ENCODE results near the gene MON1A. TPM values are rescaled to one million over a fixed set of nuclear protein-coding genes. Genes with fewer than 3 reads are reported as not detected.
A peak's percentile ranks its signal among the peaks of the same experiment; 100 is the strongest.

MON1A gene
- total RNA-seq, 1 experiment from 2014 or later = 9.0 TPM

GRCh38 chr3:49912881-49913281 lies 16.7 kb downstream of the MON1A start:
- Histone ChIP-seq H3K79me2 (ENCODE audit: insufficient read depth, low read length) (no peaks in the 10 kb centered on the region), H3K9me2 (ENCODE audit: insufficient read depth) (no peaks in the 10 kb centered on the region), H2AFZ (ENCODE audit: low read depth, low read length, poor library complexity, severe bottlenecking) (no peak overlapping the region), H3K9ac (ENCODE audit: low read length) (no peak overlapping the region), H3K9me3 (ENCODE audit: control insufficient read depth in 1 of 2, insufficient read depth in 1 of 2, low read depth in 1 of 2, low read length in 2 of 2) (no peaks in the 10 kb centered on the region), H4K20me1 (ENCODE audit: insufficient read depth) (no peaks in the 10 kb centered on the region), H3K27me3 (ENCODE audit: insufficient read depth, low read length) (no peaks in the 10 kb centered on the region), H3K4me2 (ENCODE audit: low read length) (no peak overlapping the region), H3K27ac (ENCODE audit: low read depth, low read length) (no peak overlapping the region), H3K36me3 (ENCODE audit: control insufficient read depth in 1 of 2, insufficient read depth in 2 of 2, low read length in 2 of 2) (0 out of 4 replicates have a peak, but pooled peaks cover 0 to 6% of the 10 kb centered on the region in 2 experiments), H3K4me1 (ENCODE audit: control insufficient read depth in 1 of 2, insufficient read depth in 2 of 2, low read length in 2 of 2) (no peaks in the 10 kb centered on the region), H3K4me3 (replicated peaks in 1 of 2; ENCODE audit: low read depth in 1 of 2, low read length in 2 of 2) (no peak overlapping the region)
- 0 out of 2 replicates have a peak, but pooled peaks have one; percentile 40 for ATAC-seq
- no TSS peak for BruUV-seq (replicated peaks)
- RAD21 ChIA-PET (ENCODE audit: low non-redundant PET in 1 of 2, low total read pairs in 2 of 2, uncharacterized antibody in 2 of 2, unreplicated experiment in 2 of 2) = no interaction called here
- DNase-seq (ENCODE audit: low read depth, low spot score) = no peak
- no peak for TF ChIP-seq CTCF (IDR thresholded peaks at IDR 0.05 in 2 of 3, conservative IDR thresholded peaks at IDR 0.05 in 1 of 3; ENCODE audit: borderline replicate concordance in 1 of 3, insufficient read depth in 1 of 3, low read depth in 2 of 3, low read length in 2 of 3)
- TF ChIP-seq ATF3 (IDR thresholded peaks at IDR 0.05) = no peak
- no peak for TF ChIP-seq YY1 (IDR thresholded peaks at IDR 0.05; ENCODE audit: extremely low read depth, insufficient replicate concordance, low read depth, low read length)
- TF ChIP-seq EZH2phosphoT487 (IDR thresholded peaks at IDR 0.05; ENCODE audit: borderline replicate concordance) = no peak
- no peak for TF ChIP-seq JUND (IDR thresholded peaks at IDR 0.05)
- TF ChIP-seq ELF1 (IDR thresholded peaks at IDR 0.05; ENCODE audit: borderline replicate concordance, low read depth) = no peak
- TF ChIP-seq SRF (IDR thresholded peaks at IDR 0.05; ENCODE audit: low read depth) = no peak
- no peak for TF ChIP-seq CEBPB (IDR thresholded peaks at IDR 0.05; ENCODE audit: low read depth)
- no peak for TF ChIP-seq POLR2A (IDR thresholded peaks at IDR 0.05; ENCODE audit: borderline replicate concordance, extremely low read depth, insufficient read depth, insufficient read length)
- no peak for TF ChIP-seq EZH2 (IDR thresholded peaks at IDR 0.05)
- no peak for TF ChIP-seq ZBTB33 (IDR thresholded peaks at IDR 0.05; ENCODE audit: extremely low read depth, insufficient replicate concordance, low read length)
- intact Hi-C loops (cut with micrococcal nuclease) = no loop called here
- CTCF ChIA-PET = interaction anchor here (1.4 kb wide), 1 partner anchor 17 kb away, joined by 4 read pairs; the partner anchor contains the start of gene MON1A
- POLR2A ChIA-PET = interaction anchor here (1.1 kb wide), 1 partner anchor 16 kb away, joined by 3 read pairs; the partner anchor contains the start of gene MON1A
